ENCODE data around the gene PLD6.
"Not testable (repeated sequence)": the region's sequence is repeated elsewhere in the genome, so short reads cannot be mapped to it uniquely, and the experiment has no call there.

The PLD6 gene

DNA sequence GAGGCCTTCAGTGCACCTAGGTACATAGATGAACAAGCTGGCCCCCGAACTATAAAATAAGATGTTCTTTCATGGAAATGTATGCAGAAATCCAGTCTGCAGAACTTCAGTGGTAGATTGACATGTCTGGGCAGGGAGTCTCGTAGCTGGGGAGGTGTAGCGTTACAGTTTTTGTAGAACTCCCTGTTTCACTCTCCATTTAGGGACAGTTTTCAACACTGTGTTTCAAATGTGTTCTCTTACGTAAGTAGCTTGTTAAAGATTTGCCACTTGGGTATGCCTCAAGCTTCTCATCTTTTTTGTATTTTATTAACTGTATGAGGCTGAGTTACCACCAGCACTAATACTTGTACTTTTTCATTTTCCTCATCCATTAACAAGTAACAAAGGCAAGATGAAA, 46.6 kb downstream of the PLD6 start:
- FAIRE-seq (no peak), DNase-seq (ENCODE audit: insufficient read length, low spot score) (no peak)

DNA sequence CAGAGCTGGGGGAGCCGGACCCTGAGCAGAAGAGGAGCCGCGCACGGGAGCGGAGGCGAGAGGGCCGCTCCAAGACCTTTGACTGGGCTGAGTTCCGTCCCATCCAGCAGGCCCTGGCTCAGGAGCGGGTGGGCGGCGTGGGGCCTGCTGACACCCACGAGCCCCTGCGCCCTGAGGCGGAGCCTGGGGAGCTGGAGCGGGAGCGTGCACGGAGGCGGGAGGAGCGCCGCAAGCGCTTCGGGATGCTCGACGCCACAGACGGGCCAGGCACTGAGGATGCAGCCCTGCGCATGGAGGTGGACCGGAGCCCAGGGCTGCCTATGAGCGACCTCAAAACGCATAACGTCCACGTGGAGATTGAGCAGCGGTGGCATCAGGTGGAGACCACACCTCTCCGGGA, 47.6 kb downstream of the PLD6 start:
- FAIRE-seq; DNase-seq (ENCODE audit: insufficient read length, low spot score): not testable (repeated sequence)

DNA sequence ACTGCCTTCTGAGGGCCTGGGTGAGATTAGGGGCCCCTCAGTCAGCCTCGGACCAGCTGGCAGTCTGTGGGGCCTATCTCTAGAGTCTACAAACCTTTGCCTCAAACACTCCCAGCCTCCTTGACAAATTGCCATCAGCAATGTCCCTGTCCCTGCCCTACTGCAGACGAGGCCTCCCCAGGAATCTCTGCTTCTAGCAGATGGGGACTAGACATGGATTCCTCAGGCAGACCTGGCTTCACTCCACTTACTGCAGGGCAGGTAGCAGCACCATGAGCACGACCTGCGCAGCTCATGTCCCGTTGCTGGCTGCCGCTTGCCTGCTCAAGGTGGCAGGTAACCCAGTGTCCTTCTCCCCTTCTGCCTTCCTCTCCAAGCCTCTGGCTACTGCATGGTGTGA, 49.1 kb downstream of the PLD6 start:
- FAIRE-seq (no peak), DNase-seq (ENCODE audit: insufficient read length, low spot score) (no peak)

DNA sequence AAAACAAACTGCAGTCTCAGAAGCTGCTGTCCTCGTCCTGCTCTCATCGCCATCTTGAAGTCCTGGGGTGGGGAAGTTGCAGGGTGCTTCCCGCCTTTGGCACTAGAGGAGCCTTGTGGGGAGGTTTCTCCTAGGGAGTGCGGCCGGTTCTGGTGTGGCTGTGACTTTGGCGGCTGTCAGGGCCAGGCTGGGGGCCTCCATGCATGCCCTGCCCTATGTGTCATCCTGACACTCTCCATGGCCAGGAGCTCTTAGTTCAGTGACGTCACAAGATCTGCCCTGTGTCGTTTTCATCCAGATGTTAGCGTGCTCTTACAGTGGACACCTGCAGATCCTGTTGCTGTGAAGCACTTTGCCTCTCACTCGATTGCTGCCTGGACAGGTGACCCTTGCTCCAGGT, 49.6 kb downstream of the PLD6 start:
- no peak for FAIRE-seq

DNA sequence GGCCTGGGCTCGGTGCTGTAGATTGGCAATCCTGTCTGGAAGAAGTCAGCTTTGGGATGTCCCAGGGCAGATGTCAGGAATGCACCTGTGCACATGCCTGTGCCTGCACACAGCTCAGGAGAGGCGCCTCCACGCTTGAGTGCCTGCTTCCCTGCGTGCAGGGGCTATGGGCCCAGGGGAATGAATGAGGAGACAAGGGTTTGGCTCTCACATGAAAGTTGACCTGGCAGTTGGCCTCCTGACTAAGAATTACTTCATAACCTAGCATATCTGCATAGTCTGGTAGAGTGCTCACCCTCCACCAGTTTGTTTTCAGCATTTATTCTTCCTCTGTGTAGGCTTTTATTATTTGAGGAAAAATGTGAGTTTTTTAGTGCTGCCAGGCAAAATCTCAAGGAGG, 50.0 kb downstream of the PLD6 start:
- FAIRE-seq (no peak), DNase-seq (ENCODE audit: insufficient read length, low spot score) (no peak)

More for the DNA sequence above, 49.6 kb downstream of the PLD6 start:
- DNase-seq (ENCODE audit: insufficient read length, low spot score), result no peak

DNA sequence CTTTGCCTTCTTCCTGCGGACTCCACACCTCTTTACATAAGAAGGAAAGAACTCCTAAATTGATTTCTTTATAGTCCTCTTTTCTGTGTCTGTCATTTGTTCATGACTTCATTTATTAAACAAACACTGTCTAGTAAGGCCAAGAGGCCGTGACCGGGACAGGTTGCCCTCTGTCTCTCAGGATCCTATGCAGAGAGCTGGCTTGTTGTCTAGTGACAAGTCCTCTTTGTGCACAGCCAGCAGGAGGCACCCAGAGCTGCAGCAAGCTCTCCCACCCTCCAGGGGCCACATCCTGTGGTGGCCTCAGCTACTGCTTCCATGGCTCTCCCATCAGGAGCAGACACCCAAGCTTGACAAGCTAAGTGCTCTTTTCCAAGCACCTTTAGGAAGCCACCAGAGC, 50.6 kb downstream of the PLD6 start:
- no peak for DNase-seq (ENCODE audit: insufficient read length, low spot score)
- FAIRE-seq, result no peak

DNA sequence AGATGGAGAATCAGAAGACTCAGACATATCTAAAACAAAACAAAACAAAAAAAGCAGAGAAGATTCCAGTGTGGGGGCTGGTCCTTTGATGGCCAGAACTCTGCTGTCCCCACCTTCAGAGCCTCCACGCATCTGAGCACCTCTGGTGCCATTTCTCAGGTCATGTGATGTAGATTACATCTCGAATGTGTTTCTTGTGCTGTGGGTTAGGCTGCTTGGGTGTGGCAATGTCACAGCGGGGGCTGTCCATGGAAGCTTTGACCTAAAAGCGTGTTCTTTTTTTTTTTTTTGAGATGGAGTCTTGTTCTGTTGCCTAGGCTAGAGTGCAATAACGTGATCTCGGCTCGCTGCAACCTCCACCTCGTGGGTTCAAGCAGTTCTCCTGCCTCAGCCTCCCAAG, 51.2 kb downstream of the PLD6 start:
- DNase-seq (ENCODE audit: insufficient read length, low spot score) (no peak), FAIRE-seq (no peak)

DNA sequence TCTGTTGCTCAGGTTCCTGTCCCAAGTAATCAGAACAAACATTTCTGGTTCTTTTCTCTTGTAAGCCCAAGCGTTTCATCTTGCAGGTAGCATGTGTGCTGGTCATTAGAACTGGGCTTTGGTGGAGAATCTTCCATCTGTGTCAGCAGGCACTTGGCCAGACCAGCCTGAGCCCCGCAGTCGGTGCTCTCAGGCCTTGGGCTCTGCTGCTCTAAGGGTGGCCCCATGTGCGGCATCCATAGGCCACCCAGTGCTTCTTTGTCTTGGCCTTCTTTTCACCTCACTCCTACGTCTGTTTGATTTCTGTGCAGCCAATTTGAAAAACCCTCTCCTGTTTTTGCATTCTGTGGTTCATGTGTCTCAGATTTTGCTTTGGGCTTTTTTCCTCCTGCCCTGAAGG, 51.6 kb downstream of the PLD6 start:
- FAIRE-seq, result no peak

DNA sequence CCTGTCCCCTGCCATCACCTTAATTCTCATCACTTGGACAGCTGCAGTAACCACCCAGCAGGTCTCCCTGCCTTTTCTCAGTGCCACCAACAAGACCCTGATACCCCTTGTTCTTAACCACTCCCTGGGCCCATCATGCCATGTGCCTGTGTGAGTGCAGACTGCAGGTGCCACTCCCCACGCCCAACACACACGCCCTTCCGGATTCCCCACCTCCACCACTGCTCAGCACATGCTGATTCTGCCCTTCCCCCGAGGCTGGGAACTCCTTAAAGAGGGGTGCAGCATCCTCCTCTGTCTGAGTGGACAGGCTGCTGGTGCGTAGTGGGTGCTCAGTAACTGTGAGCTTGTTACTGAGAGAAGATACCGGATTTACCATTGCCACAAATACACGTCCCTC, 52.4 kb downstream of the PLD6 start:
- DNase-seq (ENCODE audit: insufficient read length, low spot score), result no peak
- FAIRE-seq, result no peak

More for the DNA sequence above, 51.6 kb downstream of the PLD6 start:
- no peak for DNase-seq (ENCODE audit: insufficient read length, low spot score)

DNA sequence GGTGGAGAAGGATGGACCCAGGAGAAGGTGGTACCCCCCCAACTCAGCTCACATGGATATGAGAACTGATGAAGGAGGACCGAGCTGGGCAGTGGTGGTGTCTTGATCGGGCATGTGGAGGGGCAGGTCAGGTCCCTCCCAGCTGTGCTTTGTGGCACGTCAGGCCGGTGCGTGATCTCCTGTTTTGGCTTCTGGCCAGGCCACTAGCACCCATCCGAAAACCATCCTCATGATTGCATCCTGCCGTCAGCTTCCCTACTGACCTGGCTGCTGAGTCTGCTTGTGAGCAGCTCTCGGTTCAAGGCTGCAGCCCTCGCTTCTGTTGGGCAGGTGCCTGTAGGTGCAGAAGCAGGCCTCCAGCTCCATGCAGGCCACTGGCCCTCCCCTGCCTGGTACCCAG, 53.1 kb downstream of the PLD6 start:
- no peak for FAIRE-seq
- no peak for DNase-seq (ENCODE audit: insufficient read length, low spot score)

DNA sequence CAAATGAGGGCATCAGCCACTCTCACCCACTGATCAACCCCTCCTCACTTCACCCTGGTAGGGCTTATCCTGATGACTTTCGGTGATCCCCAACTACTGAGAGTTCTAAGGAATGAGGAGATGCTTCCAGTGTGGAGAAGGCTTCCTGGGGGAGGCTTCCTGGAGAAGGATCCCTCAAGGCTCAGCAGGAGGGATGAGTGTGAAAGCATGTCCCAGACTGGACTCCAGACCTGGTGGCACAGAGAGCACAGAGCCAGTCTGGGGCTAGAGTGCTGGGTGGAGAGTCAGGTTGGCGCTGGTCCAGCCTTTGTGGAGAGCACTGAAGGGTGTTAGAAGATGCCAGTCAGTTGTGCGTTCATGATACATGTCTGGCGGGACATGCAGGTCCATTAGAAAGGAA, 53.7 kb downstream of the PLD6 start:
- no peak for FAIRE-seq
- DNase-seq (ENCODE audit: insufficient read length, low spot score), result no peak

DNA sequence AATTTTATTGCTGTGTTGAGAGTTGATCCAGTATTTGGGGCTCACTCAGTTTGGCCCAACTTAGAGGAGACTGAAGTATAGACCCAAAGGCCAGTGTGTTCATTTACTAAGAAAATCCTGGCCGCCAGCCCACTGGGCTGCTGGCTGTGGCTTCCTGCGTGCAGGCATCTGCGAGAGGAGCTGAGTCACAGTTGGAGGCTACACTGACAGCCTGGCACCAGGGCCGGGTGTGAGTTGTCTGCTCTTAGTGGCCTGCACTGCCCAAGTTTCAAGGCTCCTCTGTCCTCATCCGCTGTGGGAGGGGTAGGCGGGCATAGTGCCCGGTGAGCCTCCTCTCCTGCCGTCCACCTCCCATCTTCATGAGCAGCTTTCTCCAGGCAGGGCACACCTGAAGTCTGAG, 54.2 kb downstream of the PLD6 start:
- no peak for DNase-seq (ENCODE audit: insufficient read length, low spot score)
- FAIRE-seq, result no peak

DNA sequence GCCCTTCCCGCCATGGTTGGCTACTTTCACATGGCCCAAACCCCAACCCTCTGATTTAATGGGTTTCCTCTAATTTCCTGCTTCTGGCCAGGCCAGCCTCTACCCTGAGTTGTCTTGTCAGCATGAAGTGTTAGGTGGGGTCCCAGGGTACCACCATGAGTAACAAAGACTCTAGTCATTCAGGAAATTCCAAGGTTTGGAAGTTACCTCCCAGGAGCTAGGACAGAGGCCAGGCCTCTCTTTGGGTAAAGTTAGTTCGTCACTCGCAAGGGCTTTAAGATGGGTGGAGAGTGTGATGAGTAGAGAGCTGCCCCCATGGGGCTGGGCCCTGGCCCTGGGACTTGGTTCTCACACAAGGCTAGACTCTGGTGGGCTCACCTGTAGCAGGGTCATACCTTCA, 54.6 kb downstream of the PLD6 start:
- FAIRE-seq, result no peak
- no peak for DNase-seq (ENCODE audit: insufficient read length, low spot score)

DNA sequence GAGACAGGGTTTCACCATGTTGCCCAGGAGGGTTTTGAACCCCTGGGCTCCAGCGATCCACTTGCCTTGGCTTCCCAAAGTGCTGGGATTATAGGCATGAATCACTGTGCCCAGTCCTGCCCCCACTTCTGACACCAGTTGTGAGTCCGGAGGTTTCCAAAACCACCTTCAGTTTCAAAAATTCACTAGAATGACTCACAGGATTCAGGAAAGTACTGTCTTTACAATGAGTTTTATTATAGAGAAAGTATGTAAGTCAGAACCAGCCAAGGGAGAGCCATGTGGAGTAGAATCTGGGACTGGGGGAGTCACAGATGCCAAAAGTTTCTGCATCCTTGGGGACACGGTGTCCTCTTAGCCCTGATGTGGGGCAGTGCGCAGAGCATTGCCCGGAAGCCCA, 55.1 kb downstream of the PLD6 start:
- DNase-seq (ENCODE audit: insufficient read length, low spot score) (no peak), FAIRE-seq (no peak)
